Measurements from ENCODE around the gene SELP. TPM values are rescaled to one million over a fixed set of nuclear protein-coding genes. Genes with fewer than 3 reads are reported as not detected.
"Not testable (repeated sequence)": the region's sequence is repeated elsewhere in the genome, so short reads cannot be mapped to it uniquely, and the experiment has no call there.

Gene SELP
- not detected in 2 replicates for polyA plus RNA-seq (2011; rRNA removed)
- not detected in 2 replicates for polyA minus RNA-seq (2011; rRNA and poly(A)+ RNA removed)

- no peaks in the 10 kb centered on the region for H3K27me3 ChIP-seq (ENCODE audit: control insufficient read depth, insufficient read depth, low read length)
- no peak within 1 kb of the TSS for H3K4me3 ChIP-seq (ENCODE audit: low read depth, low read length)
- 0 out of 2 replicates have a peak, but pooled peaks cover 3% of the 10 kb centered on the region for H3K9me3 ChIP-seq (ENCODE audit: control insufficient read depth, insufficient read depth, low read length)
- TF ChIP-seq CTCF (IDR thresholded peaks at IDR 0.05; ENCODE audit: low read depth, low read length): no peak
- H3K27ac ChIP-seq (ENCODE audit: low read depth, low read length): no peak within 1 kb of the TSS
- ChIA-PET CTCF (no interaction called here), POLR2A (no interaction called here)
- DNase-seq (ENCODE audit: low read depth, low spot score): no peak
These were observed at the start of gene SELP for GRCh38 chr1:169630006-169630405. Gene SELP (minus strand): TSS chr1:169630124. CDS start chr1:169630074, 50 bp downstream.

GRCh38 chr1:169679692-169680091 is 49.8 kb upstream of the SELP start:
- TF ChIP-seq CTCF (IDR thresholded peaks at IDR 0.05; ENCODE audit: low read depth, low read length): no peak
- DNase-seq (ENCODE audit: low read depth, low spot score): no peak
- no peak overlapping the region for H3K27ac ChIP-seq (ENCODE audit: low read depth, low read length)
- CTCF ChIA-PET: no interaction called here
- no peak overlapping the region for H3K4me3 ChIP-seq (ENCODE audit: low read depth, low read length)
- H3K27me3 ChIP-seq (ENCODE audit: control insufficient read depth, insufficient read depth, low read length): no peaks in the 10 kb centered on the region
- POLR2A ChIA-PET: interaction anchor here (0.6 kb wide), 1 partner anchor 9 kb away, joined by 6 read pairs; no protein-coding TSS in a partner anchor
- no peaks in the 10 kb centered on the region for H3K9me3 ChIP-seq (ENCODE audit: control insufficient read depth, insufficient read depth, low read length)

GRCh38 chr1:169676001-169676400 is 46.1 kb upstream of the SELP start:
- DNase-seq (ENCODE audit: low read depth, low spot score): no peak
- ChIA-PET CTCF (no interaction called here), POLR2A (interaction anchor here (0.7 kb wide), 1 partner anchor 218 kb away, joined by 3 read pairs; no protein-coding TSS in a partner anchor)
- TF ChIP-seq CTCF (IDR thresholded peaks at IDR 0.05; ENCODE audit: low read depth, low read length): no peak
- H3K9me3 ChIP-seq (ENCODE audit: control insufficient read depth, insufficient read depth, low read length): no peaks in the 10 kb centered on the region
- no peak overlapping the region for H3K27ac ChIP-seq (ENCODE audit: low read depth, low read length)
- H3K27me3 ChIP-seq (ENCODE audit: control insufficient read depth, insufficient read depth, low read length): no peaks in the 10 kb centered on the region
- H3K4me3 ChIP-seq (ENCODE audit: low read depth, low read length): no peak overlapping the region

- TF ChIP-seq CTCF (IDR thresholded peaks at IDR 0.05; ENCODE audit: low read depth, low read length): no peak
- Histone ChIP-seq H3K9me3 (ENCODE audit: control insufficient read depth, insufficient read depth, low read length) (no peaks in the 10 kb centered on the region), H3K27ac (ENCODE audit: low read depth, low read length) (no peak overlapping the region), H3K27me3 (ENCODE audit: control insufficient read depth, insufficient read depth, low read length) (no peaks in the 10 kb centered on the region), H3K4me3 (ENCODE audit: low read depth, low read length) (no peak overlapping the region)
- DNase-seq (ENCODE audit: low read depth, low spot score): no peak
- ChIA-PET CTCF (no interaction called here), POLR2A (no interaction called here)
These were observed 40.9 kb upstream of the SELP start for GRCh38 chr1:169670836-169671235.

GRCh38 chr1:169670244-169670643 is 40.3 kb upstream of the SELP start:
- H3K4me3 ChIP-seq (ENCODE audit: low read depth, low read length); CTCF ChIA-PET; H3K9me3 ChIP-seq (ENCODE audit: control insufficient read depth, insufficient read depth, low read length); POLR2A ChIA-PET; H3K27me3 ChIP-seq (ENCODE audit: control insufficient read depth, insufficient read depth, low read length); DNase-seq (ENCODE audit: low read depth, low spot score); H3K27ac ChIP-seq (ENCODE audit: low read depth, low read length): not testable (repeated sequence)

- H3K4me3 ChIP-seq (ENCODE audit: low read depth, low read length); CTCF ChIA-PET; DNase-seq (ENCODE audit: low read depth, low spot score); H3K27me3 ChIP-seq (ENCODE audit: control insufficient read depth, insufficient read depth, low read length); POLR2A ChIA-PET; H3K9me3 ChIP-seq (ENCODE audit: control insufficient read depth, insufficient read depth, low read length); H3K27ac ChIP-seq (ENCODE audit: low read depth, low read length): not testable (repeated sequence)
These were observed 38.0 kb upstream of the SELP start for GRCh38 chr1:169667699-169668596.

- DNase-seq (ENCODE audit: low read depth, low spot score); CTCF ChIA-PET: not testable (repeated sequence)
These were observed 37.3 kb upstream of the SELP start for GRCh38 chr1:169667227-169667639.

GRCh38 chr1:169662680-169663079 is 32.8 kb upstream of the SELP start:
- CTCF ChIA-PET; POLR2A ChIA-PET; H3K4me3 ChIP-seq (ENCODE audit: low read depth, low read length); H3K9me3 ChIP-seq (ENCODE audit: control insufficient read depth, insufficient read depth, low read length); H3K27me3 ChIP-seq (ENCODE audit: control insufficient read depth, insufficient read depth, low read length); DNase-seq (ENCODE audit: low read depth, low spot score); H3K27ac ChIP-seq (ENCODE audit: low read depth, low read length): not testable (repeated sequence)

More at GRCh38 chr1:169667227-169667639, 37.3 kb upstream of the SELP start:
- H3K27me3 ChIP-seq (ENCODE audit: control insufficient read depth, insufficient read depth, low read length); H3K9me3 ChIP-seq (ENCODE audit: control insufficient read depth, insufficient read depth, low read length); H3K27ac ChIP-seq (ENCODE audit: low read depth, low read length); POLR2A ChIA-PET; H3K4me3 ChIP-seq (ENCODE audit: low read depth, low read length): not testable (repeated sequence)
